ENCODE measurements around the gene ZNG1F. TPM values are rescaled to one million over a fixed set of nuclear protein-coding genes. Genes with fewer than 3 reads are reported as not detected.
"Not testable (repeated sequence)": the region's sequence is repeated elsewhere in the genome, so short reads cannot be mapped to it uniquely, and the experiment has no call there.

Gene ZNG1F
- total RNA-seq, 2 experiments from 2014 or later: 5.8 to 8.9 TPM

DNA sequence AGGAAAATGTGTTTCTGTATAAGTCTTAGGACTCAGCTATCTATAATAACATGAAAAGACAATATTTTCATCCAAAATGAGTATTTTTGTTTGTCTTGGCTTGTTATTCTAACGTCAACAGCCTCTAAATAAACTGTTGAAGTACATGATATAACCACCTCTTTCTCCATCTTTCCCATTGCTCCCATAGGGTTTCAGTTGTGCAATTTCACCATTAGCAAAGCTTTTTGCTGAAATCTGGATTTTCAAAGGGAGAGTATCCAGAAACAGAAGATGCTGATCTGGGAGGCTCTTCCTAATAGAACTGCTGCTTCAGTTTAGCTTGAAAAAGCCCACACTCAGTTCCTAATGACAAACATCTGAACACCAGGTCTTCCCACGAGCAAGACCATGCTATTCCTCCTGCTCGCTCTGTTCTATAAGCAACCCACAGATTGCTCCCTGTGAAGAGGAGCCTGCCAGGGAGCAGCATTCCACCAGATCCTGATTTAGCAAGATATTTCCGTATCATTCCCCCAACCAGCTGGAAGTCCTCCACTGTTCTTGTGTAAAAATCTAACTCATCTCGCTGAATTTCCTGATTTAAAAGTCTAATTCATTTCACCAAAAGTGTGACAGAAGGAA is 101.8 kb downstream of the ZNG1F start:
- H3K9me3 Mint-ChIP-seq, CTCF ChIA-PET: not testable (repeated sequence)

DNA sequence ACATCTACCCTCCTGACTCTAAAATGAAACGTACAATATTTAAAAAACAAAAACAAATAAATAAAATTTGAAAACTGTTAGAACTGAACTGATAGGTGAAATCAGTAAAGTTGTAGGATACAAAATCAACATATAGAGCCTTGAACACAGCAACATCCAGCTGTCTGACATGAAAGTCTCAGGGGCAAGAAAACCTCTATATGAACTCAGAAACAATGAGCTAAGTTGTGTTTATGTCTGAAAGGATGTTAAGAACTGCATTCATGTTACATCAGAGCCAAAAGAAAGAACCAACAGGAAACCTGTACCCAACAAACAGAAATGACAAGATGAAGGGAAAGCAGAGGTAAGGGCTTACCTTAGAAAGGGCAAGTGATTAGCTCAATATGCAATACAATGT is 102.4 kb downstream of the ZNG1F start:
- POLR2A ChIA-PET; H3K4me1 Mint-ChIP-seq (ENCODE audit: low read depth): not testable (repeated sequence)

More for the DNA sequence above, 101.8 kb downstream of the ZNG1F start:
- H3K4me1 Mint-ChIP-seq (ENCODE audit: low read depth); H3K27me3 ChIP-seq (ENCODE audit: control insufficient read depth in 1 of 2, insufficient read depth in 2 of 2, low read length in 2 of 2); DNase-seq; H3K27ac Mint-ChIP-seq; intact Hi-C loops (cut with DNase I, micrococcal nuclease); H3K36me3 ChIP-seq (ENCODE audit: insufficient read depth, low read length); H3K4me3 Mint-ChIP-seq; ATAC-seq (ENCODE audit: poor library complexity); H3K9me3 ChIP-seq (ENCODE audit: control insufficient read depth in 1 of 2, insufficient read depth in 1 of 2, low read length in 2 of 2); H3K4me1 ChIP-seq (ENCODE audit: insufficient read depth, low read length); H3K36me3 Mint-ChIP-seq (ENCODE audit: low read depth); H3K4me3 ChIP-seq (ENCODE audit: low read length); H3K27ac ChIP-seq (ENCODE audit: low read depth in 1 of 2, low read length in 2 of 2): not testable (repeated sequence)
- H3K27me3 Mint-ChIP-seq: peaks cover 31% of the 10 kb centered on the region
- POLR2A ChIA-PET: interaction anchor here (0.8 kb wide), 1 partner anchor 95 kb away, joined by 3 read pairs; no protein-coding TSS in a partner anchor

DNA sequence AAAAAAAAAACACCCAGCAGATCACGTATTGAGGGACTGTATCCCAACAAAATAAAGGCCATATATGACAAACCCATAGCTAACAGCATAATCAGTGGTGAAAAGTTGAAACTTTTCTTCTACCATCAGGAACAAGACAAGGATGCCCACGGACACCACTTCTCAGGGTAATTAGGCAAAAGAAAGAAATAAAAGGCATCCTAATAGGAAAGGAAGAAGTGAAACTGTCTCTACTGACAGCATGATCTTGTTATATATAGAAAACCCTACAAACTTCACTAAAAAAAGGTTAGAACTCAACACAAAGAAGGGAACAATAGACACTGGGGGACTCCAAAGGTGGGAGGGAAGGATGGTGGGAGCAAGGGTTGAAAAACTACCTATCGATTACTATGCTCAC is 102.9 kb downstream of the ZNG1F start:
- ATAC-seq (ENCODE audit: poor library complexity); H3K36me3 ChIP-seq (ENCODE audit: insufficient read depth, low read length); H3K4me1 Mint-ChIP-seq (ENCODE audit: low read depth); H3K27ac ChIP-seq (ENCODE audit: low read depth in 1 of 2, low read length in 2 of 2); H3K27ac Mint-ChIP-seq; H3K9me3 ChIP-seq (ENCODE audit: control insufficient read depth in 1 of 2, insufficient read depth in 1 of 2, low read length in 2 of 2); POLR2A ChIA-PET; H3K27me3 ChIP-seq (ENCODE audit: control insufficient read depth in 1 of 2, insufficient read depth in 2 of 2, low read length in 2 of 2); H3K4me3 Mint-ChIP-seq; intact Hi-C loops (cut with DNase I, micrococcal nuclease); H3K36me3 Mint-ChIP-seq (ENCODE audit: low read depth); H3K9me3 Mint-ChIP-seq; H3K4me1 ChIP-seq (ENCODE audit: insufficient read depth, low read length); H3K4me3 ChIP-seq (ENCODE audit: low read length); CTCF ChIA-PET; DNase-seq: not testable (repeated sequence)
- peaks cover 34% of the 10 kb centered on the region for H3K27me3 Mint-ChIP-seq

More for the DNA sequence above, 102.4 kb downstream of the ZNG1F start:
- H3K4me3 ChIP-seq (ENCODE audit: low read length); H3K9me3 ChIP-seq (ENCODE audit: control insufficient read depth in 1 of 2, insufficient read depth in 1 of 2, low read length in 2 of 2); H3K4me3 Mint-ChIP-seq; CTCF ChIA-PET; H3K27me3 ChIP-seq (ENCODE audit: control insufficient read depth in 1 of 2, insufficient read depth in 2 of 2, low read length in 2 of 2); DNase-seq; intact Hi-C loops (cut with DNase I, micrococcal nuclease); H3K9me3 Mint-ChIP-seq; H3K36me3 ChIP-seq (ENCODE audit: insufficient read depth, low read length); H3K36me3 Mint-ChIP-seq (ENCODE audit: low read depth); H3K27ac Mint-ChIP-seq; H3K4me1 ChIP-seq (ENCODE audit: insufficient read depth, low read length); H3K27ac ChIP-seq (ENCODE audit: low read depth in 1 of 2, low read length in 2 of 2): not testable (repeated sequence)
- H3K27me3 Mint-ChIP-seq: peaks cover 34% of the 10 kb centered on the region
- ATAC-seq (ENCODE audit: poor library complexity): peak; percentile 53

DNA sequence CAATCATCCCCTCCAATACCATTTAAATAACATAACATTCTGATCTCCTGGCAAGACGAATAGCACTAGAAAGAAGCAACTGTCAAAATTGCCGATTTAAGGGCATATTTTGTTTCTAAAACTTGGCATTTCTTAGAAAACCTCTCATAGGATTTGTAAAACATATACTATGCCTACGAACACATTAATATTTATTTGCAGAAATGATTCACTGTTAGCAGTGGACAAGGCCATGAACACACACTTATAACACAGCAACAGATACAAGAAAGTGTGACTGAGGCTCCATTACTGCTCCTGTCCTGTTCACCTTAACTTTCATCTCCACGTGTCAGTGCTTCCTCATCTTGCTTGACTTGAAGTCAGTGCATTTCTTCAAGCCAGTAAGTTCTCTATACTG is 106.8 kb downstream of the ZNG1F start:
- H3K4me1 Mint-ChIP-seq (ENCODE audit: low read depth); ATAC-seq (ENCODE audit: poor library complexity); H3K4me3 ChIP-seq (ENCODE audit: low read length); H3K4me1 ChIP-seq (ENCODE audit: insufficient read depth, low read length); intact Hi-C loops (cut with DNase I, micrococcal nuclease); CTCF ChIA-PET; H3K27me3 ChIP-seq (ENCODE audit: control insufficient read depth in 1 of 2, insufficient read depth in 2 of 2, low read length in 2 of 2); H3K9me3 Mint-ChIP-seq; H3K4me3 Mint-ChIP-seq; POLR2A ChIA-PET; H3K27ac ChIP-seq (ENCODE audit: low read depth in 1 of 2, low read length in 2 of 2); DNase-seq; H3K36me3 ChIP-seq (ENCODE audit: insufficient read depth, low read length); H3K9me3 ChIP-seq (ENCODE audit: control insufficient read depth in 1 of 2, insufficient read depth in 1 of 2, low read length in 2 of 2); H3K27ac Mint-ChIP-seq; H3K36me3 Mint-ChIP-seq (ENCODE audit: low read depth): not testable (repeated sequence)
- H3K27me3 Mint-ChIP-seq: peaks cover 26% of the 10 kb centered on the region

Small RNAs within 50 kb of the gene (microRNA-seq; reads per million reads assigned to microRNA genes)
- gene MIR4477A (ENCODE audit: borderline microRNAs expressed, borderline replicate concordance): not detected

Other genes with a start within 250 kb of the ZNG1F start
- gene FOXD4L6, start 60.6 kb downstream of the ZNG1F start, total RNA-seq: not detected

Measured in CD4-positive, alpha-beta T cell (primary cell).